Measurements from ENCODE around the gene EVA1C.
"Not testable (repeated sequence)": the region's sequence is repeated elsewhere in the genome, so short reads cannot be mapped to it uniquely, and the experiment has no call there.

DNA sequence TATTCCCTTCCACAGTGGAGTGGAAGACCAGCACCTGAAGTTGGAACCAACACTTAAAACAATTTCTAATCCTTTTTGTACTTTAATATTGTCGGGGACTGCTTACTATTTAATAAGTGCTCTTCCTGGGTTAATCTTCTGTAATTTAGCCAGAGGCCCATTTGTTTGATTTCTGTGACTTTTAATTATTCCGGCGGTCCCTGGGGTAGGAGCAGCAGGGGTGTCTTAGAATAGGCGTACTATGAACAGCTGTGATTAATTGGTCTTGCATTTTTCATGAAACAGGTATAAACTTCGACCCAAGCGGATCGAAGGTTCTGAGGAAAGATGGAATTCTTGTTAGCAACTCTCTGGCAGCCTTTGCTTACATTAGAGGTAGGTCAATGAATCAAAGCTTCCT lies 91.1 kb downstream of the EVA1C start:
- TF ChIP-seq POLR2A (conservative IDR thresholded peaks at IDR 0.05); ZNF668 (CRISPR knock-in tag; IDR thresholded peaks at IDR 0.05); HDAC1 (IDR thresholded peaks at IDR 0.05); FOXK1 (CRISPR knock-in tag; IDR thresholded peaks at IDR 0.05; ENCODE audit: borderline replicate concordance); TAF1 (IDR thresholded peaks at IDR 0.05; ENCODE audit: control insufficient read depth, extremely low read depth, insufficient read depth, low read length, severe bottlenecking); ZNF354B (CRISPR knock-in tag; IDR thresholded peaks at IDR 0.05): not testable (repeated sequence)
- TF ChIP-seq, protein P1, sequence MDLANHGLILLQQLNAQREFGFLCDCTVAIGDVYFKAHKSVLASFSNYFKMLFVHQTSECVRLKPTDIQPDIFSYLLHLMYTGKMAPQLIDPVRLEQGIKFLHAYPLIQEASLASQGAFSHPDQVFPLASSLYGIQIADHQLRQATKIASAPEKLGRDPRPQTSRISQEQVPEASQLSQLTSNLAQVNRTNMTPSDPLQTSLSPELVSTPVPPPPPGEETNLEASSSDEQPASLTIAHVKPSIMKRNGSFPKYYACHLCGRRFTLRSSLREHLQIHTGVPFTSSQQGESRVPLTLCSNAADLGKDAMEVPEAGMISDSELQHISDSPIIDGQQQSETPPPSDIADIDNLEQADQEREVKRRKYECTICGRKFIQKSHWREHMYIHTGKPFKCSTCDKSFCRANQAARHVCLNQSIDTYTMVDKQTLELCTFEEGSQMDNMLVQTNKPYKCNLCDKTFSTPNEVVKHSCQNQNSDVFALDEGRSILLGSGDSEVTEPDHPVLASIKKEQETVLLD (IDR thresholded peaks at IDR 0.05): not testable (repeated sequence)
